Natural killer cell (primary cell): ENCODE measurements around the gene ARHGAP44. TPM values are rescaled to one million over a fixed set of nuclear protein-coding genes. Genes with fewer than 3 reads are reported as not detected.

Experiments used
- ATAC-seq, 3 donors: fragments of 150-1000 bp in 2 of 3; fragments of 200-7000 bp in 1 of 3; cut with Tn5 transposase; 1 replicate in 1 of 3; 2 replicates in 2 of 3; pipeline ENCODE4 v1.10.0; 2021; ENCODE audit warnings: mild to moderate bottlenecking in 2 of 3, moderate library complexity in 2 of 3
- DNase-seq, 2 donors: peaks; one replicate each; pipeline versions ENCODE4 v3.0.0 to v3.0.0-alpha.2; 2013 to 2021; ENCODE audit warnings: mixed read lengths in 1 of 2
- H3K27ac ChIP-seq: one replicate; pipeline ENCODE4 v1.5.1; 2013; ENCODE audit warnings: mild to moderate bottlenecking, low read length
- H3K27me3 ChIP-seq: one replicate; pipeline ENCODE4 v1.6.1; 2013; ENCODE audit warnings: low read length; ENCODE audit not compliant: control insufficient read depth, insufficient read depth
- H3K36me3 ChIP-seq: one replicate; pipeline ENCODE4 v1.6.1; 2013; ENCODE audit warnings: low read length; ENCODE audit not compliant: control insufficient read depth, insufficient read depth
- H3K4me1 ChIP-seq: one replicate; pipeline ENCODE4 v1.6.1; 2013; ENCODE audit warnings: low read length; ENCODE audit not compliant: control insufficient read depth, insufficient read depth
- H3K4me3 ChIP-seq: one replicate; pipeline ENCODE4 v1.5.1; 2013; ENCODE audit warnings: low read length
- H3K9me3 ChIP-seq: one replicate; pipeline ENCODE4 v1.6.1; 2013; ENCODE audit warnings: low read length; ENCODE audit not compliant: control insufficient read depth, insufficient read depth
- H3K27ac Mint-ChIP-seq, 2 donors: one replicate each; pipeline ENCODE4 v1.8.0; 2022; ENCODE audit warnings: mild to moderate bottlenecking in 2 of 2, mixed read lengths in 2 of 2, moderate library complexity in 1 of 2
- H3K27me3 Mint-ChIP-seq, 2 donors: one replicate each; pipeline ENCODE4 v1.8.0; 2022; ENCODE audit warnings: low read depth in 2 of 2, mixed read lengths in 2 of 2
- H3K36me3 Mint-ChIP-seq: one replicate; pipeline ENCODE4 v1.8.0; 2022; ENCODE audit warnings: mixed read lengths
- H3K4me1 Mint-ChIP-seq, 2 donors: one replicate each; pipeline ENCODE4 v1.8.0; 2022; ENCODE audit warnings: mixed read lengths in 2 of 2
- H3K4me3 Mint-ChIP-seq: one replicate; pipeline ENCODE4 v1.8.0; 2022; ENCODE audit warnings: mild to moderate bottlenecking, moderate library complexity, mixed read lengths
- H3K9me3 Mint-ChIP-seq, 2 donors: one replicate each; pipeline ENCODE4 v1.8.0; 2022; ENCODE audit warnings: mixed read lengths in 2 of 2
- WGBS: methylation state at CpG from one replicate; pipeline ENCODE4 v1.1.7; 2013; ENCODE audit warnings: missing lambda C conversion rate; ENCODE audit not compliant: insufficient coverage; 5-methylcytosine and 5-hydroxymethylcytosine counted together
- intact Hi-C: fragments of 100-400 bp; cut with micrococcal nuclease; formaldehyde crosslinking; loops from one replicate; pipeline ENCODE4 v1.14.2; 2022
- total RNA-seq, 4 donors: library from RNA; stranded (reverse); fragments of 120-200 nt in 1 of 4; gene quantifications; one replicate each; pipeline versions ENCODE4 v1.2.3 to v1.2.4, GENCODE V29; 2013 to 2022
- TF ChIP-seq, protein P1 (sequence below): fragments of 200-600 bp; IDR thresholded peaks from one replicate; pipeline ENCODE4 v1.8.0; 2022; ENCODE audit warnings: antibody characterized with exemption

The ARHGAP44 gene
- total RNA-seq, 3 donors from 2014 or later (not counting 1 experiment from before 2014, with no cell fraction given): not detected

DNA sequence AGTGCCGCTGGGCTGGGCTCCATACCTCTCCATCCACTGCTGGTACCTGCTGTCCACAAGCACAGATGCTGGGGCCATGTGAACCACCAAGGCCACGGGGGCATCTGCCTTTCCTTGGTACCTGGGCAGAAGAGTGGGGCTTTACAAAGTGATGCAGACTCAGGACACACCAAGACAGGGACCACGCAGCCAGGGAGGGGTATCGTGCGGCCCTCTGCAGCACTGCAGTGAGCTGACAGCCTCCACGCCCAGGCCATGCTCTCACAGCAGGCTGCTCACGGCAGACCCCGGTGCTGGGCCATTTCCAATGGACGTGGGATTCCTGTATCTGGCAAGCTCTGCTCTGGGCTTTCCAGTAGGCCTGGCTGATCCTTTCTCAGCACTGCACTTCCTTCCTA is 214.2 kb downstream of the ARHGAP44 start:
- ATAC-seq (peak in 2 of 3 donors; percentile 12 to 15), DNase-seq (no peak)
- Mint-ChIP-seq H3K36me3 (peaks cover 17% of the 10 kb centered on the region), H3K4me3 (no peak overlapping the region), H3K27ac (no peak overlapping the region), H3K4me1 (peaks cover 4 to 7% of the 10 kb centered on the region in 2 donors), H3K9me3 (no peaks in the 10 kb centered on the region), H3K27me3 (no peaks in the 10 kb centered on the region)
- H3K27me3 ChIP-seq: no peaks in the 10 kb centered on the region
- no peak overlapping the region for H3K27ac ChIP-seq
- H3K36me3 ChIP-seq: peaks cover 72% of the 10 kb centered on the region
- TF ChIP-seq, protein P1, sequence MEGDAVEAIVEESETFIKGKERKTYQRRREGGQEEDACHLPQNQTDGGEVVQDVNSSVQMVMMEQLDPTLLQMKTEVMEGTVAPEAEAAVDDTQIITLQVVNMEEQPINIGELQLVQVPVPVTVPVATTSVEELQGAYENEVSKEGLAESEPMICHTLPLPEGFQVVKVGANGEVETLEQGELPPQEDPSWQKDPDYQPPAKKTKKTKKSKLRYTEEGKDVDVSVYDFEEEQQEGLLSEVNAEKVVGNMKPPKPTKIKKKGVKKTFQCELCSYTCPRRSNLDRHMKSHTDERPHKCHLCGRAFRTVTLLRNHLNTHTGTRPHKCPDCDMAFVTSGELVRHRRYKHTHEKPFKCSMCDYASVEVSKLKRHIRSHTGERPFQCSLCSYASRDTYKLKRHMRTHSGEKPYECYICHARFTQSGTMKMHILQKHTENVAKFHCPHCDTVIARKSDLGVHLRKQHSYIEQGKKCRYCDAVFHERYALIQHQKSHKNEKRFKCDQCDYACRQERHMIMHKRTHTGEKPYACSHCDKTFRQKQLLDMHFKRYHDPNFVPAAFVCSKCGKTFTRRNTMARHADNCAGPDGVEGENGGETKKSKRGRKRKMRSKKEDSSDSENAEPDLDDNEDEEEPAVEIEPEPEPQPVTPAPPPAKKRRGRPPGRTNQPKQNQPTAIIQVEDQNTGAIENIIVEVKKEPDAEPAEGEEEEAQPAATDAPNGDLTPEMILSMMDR: peak; percentile 53
- no peak overlapping the region for H3K4me3 ChIP-seq
- intact Hi-C loops: loop anchor here (5.0 kb wide), 1 partner anchor 746 kb away; no protein-coding TSS in a partner anchor
- WGBS: 91% methylated on average over 9 of the region's 9 CpGs
- H3K9me3 ChIP-seq: no peaks in the 10 kb centered on the region
- no peaks in the 10 kb centered on the region for H3K4me1 ChIP-seq

DNA sequence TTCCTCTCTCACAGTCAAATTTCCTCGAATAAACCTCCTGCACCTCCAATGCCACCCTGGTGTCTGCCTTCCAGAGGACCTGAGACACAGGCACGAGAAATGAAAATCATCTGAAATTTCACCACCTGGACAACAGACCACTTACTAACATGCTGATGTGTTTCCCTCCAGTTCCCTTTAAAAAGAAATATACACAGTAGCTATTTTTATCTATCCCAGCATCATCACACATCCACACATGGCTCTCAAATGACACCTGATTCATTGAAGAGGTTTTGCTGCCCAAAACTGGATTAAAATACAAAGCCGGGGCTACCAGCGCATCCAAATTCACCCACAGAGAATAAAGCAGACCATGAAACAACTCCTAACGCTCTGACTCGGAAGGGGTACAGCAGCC is 214.6 kb downstream of the ARHGAP44 start:
- peaks cover 17% of the 10 kb centered on the region for H3K36me3 Mint-ChIP-seq
- intact Hi-C loops: loop anchor here (5.0 kb wide), 1 partner anchor 747 kb away; no protein-coding TSS in a partner anchor
- H3K27ac Mint-ChIP-seq: no peak overlapping the region

DNA sequence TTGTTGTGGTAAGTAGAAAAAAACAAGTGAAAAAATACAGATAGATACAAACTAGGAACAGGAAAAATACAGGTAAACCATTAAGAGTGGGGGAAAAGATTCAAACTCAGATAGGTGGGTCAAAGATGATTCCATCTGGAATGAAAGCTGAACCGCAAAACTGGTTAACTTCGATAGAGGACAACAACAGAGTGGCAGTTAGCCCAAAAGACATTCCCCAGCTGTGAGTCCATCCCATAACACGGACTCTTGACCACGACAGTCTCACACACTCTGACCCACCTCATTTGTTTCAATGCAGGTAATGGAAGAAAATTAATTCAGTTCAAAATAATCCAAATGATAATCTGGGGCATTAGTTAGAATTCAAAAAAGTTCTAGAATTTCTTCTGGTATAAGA is 215.0 kb downstream of the ARHGAP44 start:
- ATAC-seq: no peak
- no peaks in the 10 kb centered on the region for H3K27me3 ChIP-seq
- H3K9me3 ChIP-seq: no peaks in the 10 kb centered on the region
- H3K4me3 ChIP-seq: no peak overlapping the region
- no peaks in the 10 kb centered on the region for H3K9me3 Mint-ChIP-seq
- TF ChIP-seq, protein P1: no peak
- 96% methylated on average over 2 of the region's 4 CpGs for WGBS
- H3K27ac Mint-ChIP-seq: no peak overlapping the region
- no peaks in the 10 kb centered on the region for H3K27me3 Mint-ChIP-seq
- H3K4me1 ChIP-seq: no peaks in the 10 kb centered on the region
- H3K36me3 ChIP-seq: peaks cover 70% of the 10 kb centered on the region
- H3K4me1 Mint-ChIP-seq: peaks cover 4 to 7% of the 10 kb centered on the region in 2 donors
- intact Hi-C loops: loop anchor here (5.0 kb wide), 1 partner anchor 747 kb away; no protein-coding TSS in a partner anchor
- H3K36me3 Mint-ChIP-seq: peaks cover 17% of the 10 kb centered on the region
- no peak for DNase-seq
- no peak overlapping the region for H3K4me3 Mint-ChIP-seq
- no peak overlapping the region for H3K27ac ChIP-seq

More for the DNA sequence above, 214.6 kb downstream of the ARHGAP44 start:
- TF ChIP-seq, protein P1: no peak
- Mint-ChIP-seq H3K4me3 (no peak overlapping the region), H3K9me3 (no peaks in the 10 kb centered on the region), H3K27me3 (no peaks in the 10 kb centered on the region), H3K4me1 (peaks cover 4 to 7% of the 10 kb centered on the region in 2 donors)
- no peaks in the 10 kb centered on the region for H3K4me1 ChIP-seq
- H3K27me3 ChIP-seq: no peaks in the 10 kb centered on the region
- ATAC-seq (no peak), DNase-seq (no peak)
- H3K27ac ChIP-seq: no peak overlapping the region
- WGBS: 94% methylated on average over 5 of the region's 6 CpGs
- no peaks in the 10 kb centered on the region for H3K9me3 ChIP-seq
- H3K4me3 ChIP-seq: no peak overlapping the region
- H3K36me3 ChIP-seq: peaks cover 70% of the 10 kb centered on the region

DNA sequence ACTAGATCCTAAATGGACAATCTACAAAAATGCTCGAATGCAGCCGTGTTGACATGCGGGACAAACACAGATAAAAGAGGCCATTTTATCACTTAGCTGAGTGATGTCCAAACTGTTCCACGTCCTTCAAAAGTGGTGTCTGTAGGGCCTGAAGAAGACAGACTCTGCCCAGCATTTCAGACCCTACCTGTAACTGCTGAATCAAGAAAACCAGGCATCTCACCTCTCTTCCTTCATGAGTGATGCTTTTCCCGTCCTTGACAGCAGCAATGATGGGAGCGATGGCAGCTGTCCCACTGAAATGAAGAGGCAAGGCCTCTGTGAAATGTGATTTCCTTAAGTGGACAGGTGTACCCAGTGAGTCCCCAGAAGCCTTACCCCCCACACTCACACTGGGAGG is 216.2 kb downstream of the ARHGAP44 start:
- H3K9me3 ChIP-seq: no peaks in the 10 kb centered on the region
- 98% methylated on average over 6 of the region's 6 CpGs for WGBS
- DNase-seq: no peak
- H3K36me3 ChIP-seq: peaks cover 67% of the 10 kb centered on the region
- intact Hi-C loops: no loop called here
- Mint-ChIP-seq H3K27ac (no peak overlapping the region), H3K27me3 (no peaks in the 10 kb centered on the region), H3K4me3 (no peak overlapping the region), H3K4me1 (peaks cover 4 to 7% of the 10 kb centered on the region in 2 donors), H3K36me3 (peaks cover 17% of the 10 kb centered on the region), H3K9me3 (no peaks in the 10 kb centered on the region)
- TF ChIP-seq, protein P1: no peak
- H3K4me1 ChIP-seq: no peaks in the 10 kb centered on the region
- ATAC-seq: no peak
- no peak overlapping the region for H3K27ac ChIP-seq
- H3K27me3 ChIP-seq: no peaks in the 10 kb centered on the region
- H3K4me3 ChIP-seq: no peak overlapping the region
